ENCODE measurements around the gene MYPN. TPM values are rescaled to one million over a fixed set of nuclear protein-coding genes. Genes with fewer than 3 reads are reported as not detected.

Gene MYPN
- total and polyA plus RNA-seq, 2 donors from 2014 or later, result 0.06 TPM; not detected in 1

- TF ChIP-seq CTCF (IDR thresholded peaks at IDR 0.05; ENCODE audit: borderline replicate concordance, extremely low read depth, insufficient read depth), result no peak
- H3K27ac ChIP-seq (ENCODE audit: low read depth in 2 of 2, low read length in 2 of 2), result no peak overlapping the region
Measured at GRCh38 chr10:68247931-68248330, 138.6 kb downstream of the MYPN start.

GRCh38 chr10:68249297-68249696 lies 140.0 kb downstream of the MYPN start:
- FAIRE-seq (no peak), DNase-seq (no peak)
- Histone ChIP-seq H3K9ac (ENCODE audit: low read length in 3 of 3) (no peak overlapping the region), H3K4me3 (ENCODE audit: low read length in 3 of 3) (no peak overlapping the region), H3K27ac (ENCODE audit: low read depth in 2 of 2, low read length in 2 of 2) (no peak overlapping the region), H3K36me3 (ENCODE audit: control insufficient read depth in 2 of 3, insufficient read depth in 3 of 3, low read length in 3 of 3) (no peaks in the 10 kb centered on the region), H3K9me3 (ENCODE audit: control insufficient read depth in 2 of 3, insufficient read depth in 1 of 3, low read length in 3 of 3) (no peaks in the 10 kb centered on the region), H3K4me1 (ENCODE audit: control insufficient read depth in 2 of 3, insufficient read depth in 2 of 3, low read depth in 1 of 3, low read length in 3 of 3) (peaks cover 0 to 4% (median 0%) of the 10 kb centered on the region in 3 donors), H3K27me3 (ENCODE audit: control insufficient read depth, insufficient read depth, low read length) (no peaks in the 10 kb centered on the region)
- intact Hi-C loops (cut with DNase I), result no loop called here
- no peak for TF ChIP-seq CTCF (IDR thresholded peaks at IDR 0.05; ENCODE audit: borderline replicate concordance, extremely low read depth, insufficient read depth)

More at GRCh38 chr10:68247931-68248330, 138.6 kb downstream of the MYPN start:
- Histone ChIP-seq H3K27me3 (ENCODE audit: control insufficient read depth, insufficient read depth, low read length) (no peaks in the 10 kb centered on the region), H3K9ac (ENCODE audit: low read length in 3 of 3) (no peak overlapping the region), H3K9me3 (ENCODE audit: control insufficient read depth in 2 of 3, insufficient read depth in 1 of 3, low read length in 3 of 3) (no peaks in the 10 kb centered on the region), H3K36me3 (ENCODE audit: control insufficient read depth in 2 of 3, insufficient read depth in 3 of 3, low read length in 3 of 3) (no peaks in the 10 kb centered on the region), H3K4me1 (ENCODE audit: control insufficient read depth in 2 of 3, insufficient read depth in 2 of 3, low read depth in 1 of 3, low read length in 3 of 3) (peaks cover 0 to 4% (median 0%) of the 10 kb centered on the region in 3 donors), H3K4me3 (ENCODE audit: low read length in 3 of 3) (no peak overlapping the region)
- FAIRE-seq (no peak), DNase-seq (no peak)
- intact Hi-C loops (cut with DNase I), result no loop called here

GRCh38 chr10:68251151-68251550 lies 141.9 kb downstream of the MYPN start:
- no peaks in the 10 kb centered on the region for H3K36me3 ChIP-seq (ENCODE audit: control insufficient read depth in 2 of 3, insufficient read depth in 3 of 3, low read length in 3 of 3)
- intact Hi-C loops (cut with DNase I), result no loop called here
- H3K27ac ChIP-seq (ENCODE audit: low read depth in 2 of 2, low read length in 2 of 2), result no peak overlapping the region
- H3K9ac ChIP-seq (ENCODE audit: low read length in 3 of 3), result no peak overlapping the region
- TF ChIP-seq CTCF (IDR thresholded peaks at IDR 0.05; ENCODE audit: borderline replicate concordance, extremely low read depth, insufficient read depth), result no peak
- no peaks in the 10 kb centered on the region for H3K9me3 ChIP-seq (ENCODE audit: control insufficient read depth in 2 of 3, insufficient read depth in 1 of 3, low read length in 3 of 3)
- no peak overlapping the region for H3K4me3 ChIP-seq (ENCODE audit: low read length in 3 of 3)
- DNase-seq (no peak), FAIRE-seq (no peak)
- peaks cover 0 to 4% (median 0%) of the 10 kb centered on the region in 3 donors for H3K4me1 ChIP-seq (ENCODE audit: control insufficient read depth in 2 of 3, insufficient read depth in 2 of 3, low read depth in 1 of 3, low read length in 3 of 3)
- no peaks in the 10 kb centered on the region for H3K27me3 ChIP-seq (ENCODE audit: control insufficient read depth, insufficient read depth, low read length)

Data from kidney (tissue), 14 donors.